MM.1S (cell line): Measurements from ENCODE around the gene SGK1.
A peak's percentile ranks its signal among the peaks of the same experiment; 100 is the strongest.
"Not testable (repeated sequence)": the region's sequence is repeated elsewhere in the genome, so short reads cannot be mapped to it uniquely, and the experiment has no call there.

Source experiments
- DNase-seq: peaks from one replicate; pipeline ENCODE4 v3.0.0-alpha.2; 2015
- H2AFZ ChIP-seq: fragments of 300-600 bp; sonication (generic); 2 replicates; pipeline ENCODE4 v1.6.0; 2016; ENCODE audit warnings: antibody characterized with exemption, low read length
- H3F3A ChIP-seq: fragments of 300-600 bp; sonication (generic); 2 replicates; pipeline ENCODE4 v1.6.1; 2016; ENCODE audit warnings: mild to moderate bottlenecking, antibody characterized with exemption, low read length, moderate library complexity, mixed read lengths; ENCODE audit not compliant: insufficient read depth
- H3K27ac ChIP-seq: fragments of 300-600 bp; sonication (generic); 2 replicates; pipeline ENCODE4 v1.5.1; 2016; ENCODE audit warnings: mild to moderate bottlenecking, low read length
- H3K27me3 ChIP-seq: fragments of 300-600 bp; sonication (generic); replicated peaks from 2 replicates; pipeline ENCODE4 v1.6.0; 2016; ENCODE audit warnings: low read length; ENCODE audit not compliant: insufficient read depth
- H3K36me3 ChIP-seq: fragments of 300-600 bp; sonication (generic); replicated peaks from 2 replicates; pipeline ENCODE4 v1.6.1; 2016; ENCODE audit warnings: mild to moderate bottlenecking, low read length, mixed read lengths; ENCODE audit not compliant: insufficient read depth
- H3K4me1 ChIP-seq: fragments of 300-600 bp; sonication (generic); 2 replicates; pipeline ENCODE4 v1.6.1; 2016; ENCODE audit warnings: low read length, mixed read lengths
- H3K4me2 ChIP-seq: fragments of 300-600 bp; sonication (generic); 2 replicates; pipeline ENCODE4 v1.6.0; 2016; ENCODE audit warnings: low read depth, low read length
- H3K4me3 ChIP-seq: fragments of 300-600 bp; sonication (generic); 2 replicates; pipeline ENCODE4 v1.5.1; 2016; ENCODE audit warnings: low read length, mixed read lengths
- H3K79me2 ChIP-seq: fragments of 300-600 bp; sonication (generic); 2 replicates; pipeline ENCODE4 v1.6.1; 2016; ENCODE audit warnings: mixed run types, low read length, mixed read lengths
- H3K9ac ChIP-seq: fragments of 300-600 bp; sonication (generic); 2 replicates; pipeline ENCODE4 v1.6.1; 2016; ENCODE audit warnings: low read length, mixed read lengths
- H3K9me2 ChIP-seq: fragments of 300-600 bp; sonication (generic); replicated peaks from 2 replicates; pipeline ENCODE4 v1.6.1; 2016; ENCODE audit warnings: mild to moderate bottlenecking, low read length, mixed read lengths; ENCODE audit not compliant: insufficient read depth
- H3K9me3 ChIP-seq: fragments of 300-600 bp; sonication (generic); replicated peaks from 2 replicates; pipeline ENCODE4 v1.6.1; 2016; ENCODE audit warnings: mild to moderate bottlenecking, low read length, mixed read lengths; ENCODE audit not compliant: insufficient read depth
- H4K20me1 ChIP-seq: fragments of 300-600 bp; sonication (generic); 2 replicates; pipeline ENCODE4 v1.6.1; 2016; ENCODE audit warnings: mild to moderate bottlenecking, low read length, moderate library complexity, mixed read lengths; ENCODE audit not compliant: insufficient read depth
- EZH2 ChIP-seq: fragments of 300-600 bp; sonication (generic); optimal IDR thresholded peaks from 2 replicates; pipeline ENCODE3; 2017; ENCODE audit warnings: low read depth, mild to moderate bottlenecking, antibody characterized with exemption, low read length, mixed read lengths
- EZH2phosphoT487 ChIP-seq: fragments of 300-600 bp; sonication (generic); IDR thresholded peaks from 2 replicates; pipeline ENCODE4 v1.6.1; 2018; ENCODE audit warnings: antibody characterized with exemption, low read length
- TF ChIP-seq, protein P1 (sequence below): fragments of 300-600 bp; sonication (generic); IDR thresholded peaks from 2 replicates; pipeline ENCODE4 v1.5.1; 2016; ENCODE audit warnings: antibody characterized with exemption, low read length, mixed read lengths

SGK1 gene

DNA sequence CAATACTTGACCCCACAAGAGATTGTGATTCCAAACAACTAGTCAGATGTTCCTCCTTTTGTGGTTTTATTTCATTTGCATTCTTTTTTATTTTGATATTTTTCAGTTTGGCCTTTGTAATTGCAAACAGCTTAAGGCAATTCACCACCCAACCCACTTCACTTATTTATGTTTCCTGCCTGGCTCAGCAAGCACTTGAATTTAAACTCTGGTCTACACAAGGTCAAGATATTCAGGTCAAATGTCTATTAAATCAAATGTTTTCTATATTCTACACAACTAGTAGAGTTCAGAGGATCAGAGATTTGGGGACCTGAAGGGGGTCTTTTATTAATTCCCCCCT, 100.1 kb downstream of the SGK1 start:
- DNase-seq, result no peak
- Histone ChIP-seq H3K4me1 (peaks cover 11% of the 10 kb centered on the region), H3K4me3 (no peak overlapping the region), H3F3A (no peaks in the 10 kb centered on the region), H3K9me2 (no peaks in the 10 kb centered on the region), H3K36me3 (no peaks in the 10 kb centered on the region), H3K4me2 (no peak overlapping the region), H3K27me3 (no peaks in the 10 kb centered on the region), H3K79me2 (no peaks in the 10 kb centered on the region), H3K9ac (no peak overlapping the region), H4K20me1 (no peaks in the 10 kb centered on the region), H2AFZ (no peak overlapping the region), H3K27ac (no peak overlapping the region), H3K9me3 (no peaks in the 10 kb centered on the region)
- TF ChIP-seq EZH2phosphoT487, result no peak
- no peak for TF ChIP-seq EZH2
- TF ChIP-seq, protein P1, sequence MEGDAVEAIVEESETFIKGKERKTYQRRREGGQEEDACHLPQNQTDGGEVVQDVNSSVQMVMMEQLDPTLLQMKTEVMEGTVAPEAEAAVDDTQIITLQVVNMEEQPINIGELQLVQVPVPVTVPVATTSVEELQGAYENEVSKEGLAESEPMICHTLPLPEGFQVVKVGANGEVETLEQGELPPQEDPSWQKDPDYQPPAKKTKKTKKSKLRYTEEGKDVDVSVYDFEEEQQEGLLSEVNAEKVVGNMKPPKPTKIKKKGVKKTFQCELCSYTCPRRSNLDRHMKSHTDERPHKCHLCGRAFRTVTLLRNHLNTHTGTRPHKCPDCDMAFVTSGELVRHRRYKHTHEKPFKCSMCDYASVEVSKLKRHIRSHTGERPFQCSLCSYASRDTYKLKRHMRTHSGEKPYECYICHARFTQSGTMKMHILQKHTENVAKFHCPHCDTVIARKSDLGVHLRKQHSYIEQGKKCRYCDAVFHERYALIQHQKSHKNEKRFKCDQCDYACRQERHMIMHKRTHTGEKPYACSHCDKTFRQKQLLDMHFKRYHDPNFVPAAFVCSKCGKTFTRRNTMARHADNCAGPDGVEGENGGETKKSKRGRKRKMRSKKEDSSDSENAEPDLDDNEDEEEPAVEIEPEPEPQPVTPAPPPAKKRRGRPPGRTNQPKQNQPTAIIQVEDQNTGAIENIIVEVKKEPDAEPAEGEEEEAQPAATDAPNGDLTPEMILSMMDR, result no peak

DNA sequence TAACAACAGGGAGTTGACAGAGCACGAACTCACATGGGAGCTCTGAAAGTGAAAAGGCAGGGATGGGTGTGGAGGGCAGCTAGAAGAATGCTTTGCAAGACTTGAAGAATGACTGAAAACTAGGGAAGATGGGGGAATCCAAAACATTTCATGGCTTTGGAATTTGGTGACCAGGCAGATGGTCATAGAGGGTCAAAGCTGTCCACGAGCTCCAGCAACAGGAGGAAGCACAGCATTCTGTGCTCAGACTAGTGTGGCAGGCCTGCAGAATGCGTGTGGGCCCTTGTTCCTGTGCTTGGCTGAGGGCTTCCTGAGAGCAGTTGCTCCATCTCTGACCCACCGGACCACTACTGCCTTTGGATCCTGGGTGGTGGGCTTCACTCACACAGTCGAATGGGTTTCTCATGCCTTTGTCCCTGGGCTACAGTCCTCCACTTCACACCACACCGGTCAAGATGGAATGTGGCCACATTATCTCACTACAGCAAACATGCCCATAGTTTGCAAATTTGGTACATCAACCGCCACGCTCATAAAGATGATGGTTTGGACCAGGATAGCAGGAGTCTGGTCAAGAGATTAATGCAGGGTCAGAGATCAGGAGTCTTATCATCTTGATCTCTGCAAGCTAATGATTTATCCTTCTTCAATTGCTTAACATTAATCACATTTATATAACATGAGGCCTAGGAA, 100.7 kb downstream of the SGK1 start:
- TF ChIP-seq, protein P1, result no peak
- TF ChIP-seq EZH2phosphoT487 (no peak), EZH2 (no peak)
- Histone ChIP-seq H3K27me3 (no peaks in the 10 kb centered on the region), H3K9me3 (no peaks in the 10 kb centered on the region), H3K27ac (no peak overlapping the region), H3K4me2 (no peak overlapping the region), H3K9ac (no peak overlapping the region), H3K4me1 (peaks cover 11% of the 10 kb centered on the region), H4K20me1 (no peaks in the 10 kb centered on the region), H2AFZ (0 out of 2 replicates have a peak overlapping the region, but pooled peaks have one; percentile 0), H3F3A (no peaks in the 10 kb centered on the region), H3K36me3 (no peaks in the 10 kb centered on the region), H3K4me3 (no peak overlapping the region), H3K79me2 (no peaks in the 10 kb centered on the region), H3K9me2 (no peaks in the 10 kb centered on the region)
- DNase-seq, result no peak

DNA sequence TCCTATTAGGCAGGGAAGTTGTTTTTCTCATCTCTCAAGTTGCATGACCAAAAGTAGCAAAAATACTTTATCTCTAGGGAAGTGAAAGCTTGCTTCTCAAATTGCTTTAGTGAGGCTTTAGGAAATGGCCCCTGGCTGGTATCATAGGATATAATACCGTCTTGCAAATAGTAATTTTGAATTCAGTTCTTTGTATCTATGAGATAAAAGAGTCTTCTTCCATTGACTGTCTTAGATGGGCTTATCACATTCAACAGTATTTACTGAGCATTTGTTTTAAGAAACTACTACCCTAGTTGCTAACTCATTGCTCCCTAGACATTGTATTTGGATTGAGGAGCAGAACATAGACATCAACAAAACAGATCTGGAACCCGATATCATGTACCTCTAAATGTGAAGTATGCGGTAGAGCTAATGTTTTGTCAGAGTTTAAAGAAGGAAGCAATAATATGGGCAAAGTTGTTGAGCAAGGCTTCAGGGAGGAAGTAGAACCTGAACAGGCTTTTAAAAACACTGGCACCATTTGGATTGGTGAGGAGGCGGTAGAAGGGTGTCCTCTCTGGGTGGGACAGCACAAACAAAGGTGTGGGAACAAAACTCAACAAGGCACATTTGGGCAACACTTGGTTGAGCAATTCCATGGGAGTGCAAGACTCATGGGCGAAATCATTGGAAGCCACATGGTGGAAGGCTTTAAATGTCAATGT, 101.5 kb downstream of the SGK1 start:
- no peaks in the 10 kb centered on the region for H3K36me3 ChIP-seq
- H3K9me2 ChIP-seq, result no peaks in the 10 kb centered on the region
- no peak overlapping the region for H3K4me3 ChIP-seq
- peak overlapping the region; percentile 10; the same call in 1 of the 2 replicates for H3K4me2 ChIP-seq
- no peak overlapping the region for H3K9ac ChIP-seq
- TF ChIP-seq EZH2phosphoT487 (no peak), EZH2 (no peak)
- TF ChIP-seq, protein P1, result no peak
- peaks cover 11% of the 10 kb centered on the region for H3K4me1 ChIP-seq
- 0 out of 2 replicates have a peak overlapping the region, but pooled peaks have one; percentile 0 for H2AFZ ChIP-seq
- no peaks in the 10 kb centered on the region for H3K9me3 ChIP-seq
- H3K27ac ChIP-seq, result peak overlapping the region; percentile 27; the same call in 1 of the 2 replicates
- H3F3A ChIP-seq, result no peaks in the 10 kb centered on the region
- H4K20me1 ChIP-seq, result no peaks in the 10 kb centered on the region
- no peaks in the 10 kb centered on the region for H3K27me3 ChIP-seq
- peak; percentile 40 for DNase-seq
- no peaks in the 10 kb centered on the region for H3K79me2 ChIP-seq

DNA sequence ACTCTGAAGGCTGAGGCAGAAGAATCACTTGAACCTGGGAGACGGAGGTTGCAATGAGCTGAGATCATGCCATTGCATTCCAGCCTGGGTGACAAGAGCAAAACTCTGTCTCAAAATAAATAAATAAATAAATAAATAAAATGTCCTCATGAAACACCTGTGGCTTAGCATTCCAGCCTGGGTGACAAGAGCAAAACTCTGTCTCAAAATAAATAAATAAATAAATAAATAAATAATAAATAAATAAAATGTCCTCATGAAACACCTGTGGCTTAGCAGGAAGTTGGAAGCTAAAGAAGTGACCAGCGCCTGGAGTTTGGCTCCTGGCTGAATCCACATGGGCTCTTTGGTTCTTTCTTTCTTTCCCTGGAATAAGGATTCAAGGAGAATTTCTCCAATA, 104.5 kb downstream of the SGK1 start:
- H3K4me3 ChIP-seq, H3K79me2 ChIP-seq, H3K27ac ChIP-seq, H3K9me2 ChIP-seq, H3K36me3 ChIP-seq, H3K9ac ChIP-seq, H2AFZ ChIP-seq, H3F3A ChIP-seq, H3K27me3 ChIP-seq, H3K9me3 ChIP-seq, H3K4me2 ChIP-seq, H4K20me1 ChIP-seq, DNase-seq: not testable (repeated sequence)
- peaks cover 11% of the 10 kb centered on the region for H3K4me1 ChIP-seq
